ENCODE results near the gene UBL7. TPM values are rescaled to one million over a fixed set of nuclear protein-coding genes. Genes with fewer than 3 reads are reported as not detected.

The UBL7 gene
- total and polyA plus RNA-seq, 2 experiments from 2014 or later, result 39.2 to 60.2 TPM

DNA sequence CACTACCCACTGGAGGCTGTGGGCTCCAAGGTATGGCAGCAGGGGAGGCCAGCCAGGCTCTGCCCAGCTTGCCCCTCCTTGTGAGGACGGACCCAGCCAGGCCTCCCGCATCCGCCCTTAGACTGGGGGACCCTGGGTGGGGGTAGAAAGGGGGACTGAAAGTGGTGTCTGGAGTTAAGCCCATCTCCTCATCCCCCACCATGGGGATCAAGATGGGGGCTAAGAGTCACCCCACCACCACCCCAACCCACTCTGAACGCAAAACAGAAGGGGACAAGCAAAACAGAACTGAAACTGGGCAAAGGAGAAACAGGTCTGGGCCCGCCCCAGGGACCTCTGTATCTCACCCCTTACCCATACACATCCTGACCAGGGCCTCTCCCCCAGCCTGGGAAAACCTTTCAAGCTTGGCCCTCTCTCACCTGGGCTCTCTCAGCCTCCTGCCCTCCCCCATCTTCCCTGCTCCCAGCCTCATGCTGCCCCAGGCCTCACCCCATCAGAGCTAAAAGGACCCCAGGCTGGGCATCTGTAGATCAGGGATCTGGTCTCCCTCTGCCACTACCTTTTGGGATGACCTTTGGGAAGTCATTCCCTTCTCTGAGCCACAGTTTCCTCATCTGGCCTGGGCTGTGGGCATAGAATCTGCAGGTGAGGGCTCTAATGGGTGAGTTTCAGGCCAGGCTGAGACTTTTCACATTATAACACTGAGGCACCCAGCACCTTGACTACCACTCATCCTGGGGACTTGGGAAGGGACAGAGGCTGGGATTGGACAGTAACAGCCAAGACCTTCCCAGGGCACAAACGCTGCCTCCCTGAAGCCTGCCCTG, 63.5 kb downstream of the UBL7 start:
- H3K27ac ChIP-seq, result peak overlapping the region; percentile 88
- no peaks in the 10 kb centered on the region for H3K36me3 ChIP-seq (replicated peaks; ENCODE audit: insufficient read depth, low read depth)
- no peaks in the 10 kb centered on the region for H3K27me3 ChIP-seq
- H3K4me3 ChIP-seq, result no peak overlapping the region
- no peaks in the 10 kb centered on the region for H3K79me2 ChIP-seq
- no peak overlapping the region for H2AFZ ChIP-seq
- 93% methylated on average over 6 of the region's 6 CpGs for WGBS (ENCODE audit: low lambda C conversion rate, missing lambda C conversion rate)
- H3K9me3 ChIP-seq (ENCODE audit: low read depth), result no peaks in the 10 kb centered on the region
- no peaks in the 10 kb centered on the region for H3K9me2 ChIP-seq (replicated peaks; ENCODE audit: insufficient read depth)
- H3K4me1 ChIP-seq (ENCODE audit: insufficient read depth), result peaks cover 21% of the 10 kb centered on the region
- no peaks in the 10 kb centered on the region for H4K20me1 ChIP-seq (ENCODE audit: insufficient read depth, poor library complexity, severe bottlenecking)
- DNase-seq (ENCODE audit: low spot score), result no peak
- no peak overlapping the region for H3K4me2 ChIP-seq
- TF ChIP-seq EZH2 (IDR thresholded peaks at IDR 0.05; ENCODE audit: borderline replicate concordance), result no peak
- no peak for TF ChIP-seq CTCF (IDR thresholded peaks at IDR 0.05; ENCODE audit: poor library complexity)
- TF ChIP-seq EZH2phosphoT487 (IDR thresholded peaks at IDR 0.05; ENCODE audit: low read depth, severe bottlenecking, unreplicated experiment), result no peak

GRCh38 chr15:74396445-74397238, 64.3 kb downstream of the UBL7 start:
- Histone ChIP-seq H3K4me2 (no peak overlapping the region), H3K27me3 (no peaks in the 10 kb centered on the region), H3K36me3 (replicated peaks; ENCODE audit: insufficient read depth, low read depth) (no peaks in the 10 kb centered on the region), H4K20me1 (ENCODE audit: insufficient read depth, poor library complexity, severe bottlenecking) (no peaks in the 10 kb centered on the region), H3K9me3 (ENCODE audit: low read depth) (no peaks in the 10 kb centered on the region), H3K27ac (peak overlapping the region; percentile 88), H3K9me2 (replicated peaks; ENCODE audit: insufficient read depth) (no peaks in the 10 kb centered on the region), H3K79me2 (no peaks in the 10 kb centered on the region), H3K4me3 (no peak overlapping the region), H2AFZ (no peak overlapping the region), H3K4me1 (ENCODE audit: insufficient read depth) (peaks cover 28% of the 10 kb centered on the region)
- no peak for TF ChIP-seq EZH2 (IDR thresholded peaks at IDR 0.05; ENCODE audit: borderline replicate concordance)
- TF ChIP-seq CTCF (IDR thresholded peaks at IDR 0.05; ENCODE audit: poor library complexity), result no peak
- TF ChIP-seq EZH2phosphoT487 (IDR thresholded peaks at IDR 0.05; ENCODE audit: low read depth, severe bottlenecking, unreplicated experiment), result no peak
- WGBS (ENCODE audit: low lambda C conversion rate, missing lambda C conversion rate), result 43% methylated on average over 8 of the region's 9 CpGs
- DNase-seq (ENCODE audit: low spot score), result peak; percentile 70

DNA sequence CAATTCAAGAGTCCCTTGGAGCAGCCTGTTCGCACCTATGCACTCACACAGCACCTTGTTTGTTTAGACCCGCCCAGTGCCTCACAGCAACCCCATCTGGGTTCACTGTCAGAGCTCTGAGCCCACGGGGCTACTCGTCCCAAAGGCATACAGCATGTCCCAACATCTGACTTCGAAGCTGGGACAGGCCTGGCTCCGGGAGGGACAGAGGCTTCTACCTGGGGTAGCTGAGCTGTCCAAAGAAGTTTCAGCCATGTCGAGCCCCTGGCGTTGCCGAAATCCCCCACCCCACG, 64.9 kb downstream of the UBL7 start:
- Histone ChIP-seq H3K36me3 (replicated peaks; ENCODE audit: insufficient read depth, low read depth) (no peaks in the 10 kb centered on the region), H3K4me3 (no peak overlapping the region)

More for the DNA sequence above, 64.9 kb downstream of the UBL7 start:
- Histone ChIP-seq H3K9me2 (replicated peaks; ENCODE audit: insufficient read depth) (no peaks in the 10 kb centered on the region), H3K9me3 (ENCODE audit: low read depth) (no peaks in the 10 kb centered on the region), H3K27me3 (no peaks in the 10 kb centered on the region), H3K4me1 (ENCODE audit: insufficient read depth) (peaks cover 28% of the 10 kb centered on the region), H2AFZ (no peak overlapping the region), H3K79me2 (no peaks in the 10 kb centered on the region), H3K27ac (peak overlapping the region; percentile 88), H3K4me2 (no peak overlapping the region), H4K20me1 (ENCODE audit: insufficient read depth, poor library complexity, severe bottlenecking) (no peaks in the 10 kb centered on the region)
- TF ChIP-seq CTCF (IDR thresholded peaks at IDR 0.05; ENCODE audit: poor library complexity), result no peak
- no peak for TF ChIP-seq EZH2phosphoT487 (IDR thresholded peaks at IDR 0.05; ENCODE audit: low read depth, severe bottlenecking, unreplicated experiment)
- TF ChIP-seq EZH2 (IDR thresholded peaks at IDR 0.05; ENCODE audit: borderline replicate concordance), result no peak
- 72% methylated on average over 10 of the region's 10 CpGs for whole genome bisulfite sequencing (ENCODE audit: low lambda C conversion rate, missing lambda C conversion rate)
- DNase-seq (ENCODE audit: low spot score), result no peak

Small RNA genes lying within 50 kb of the gene (microRNA-seq; reads per million reads assigned to microRNA genes)
- gene MIR6881, result not detected

Small RNA genes lying within 50 kb of the gene (small RNA-seq; reads per million reads assigned to genes)
- gene MIR6881 (not detected), gene RF00591 (not detected)

Other genes starting within 250 kb of the UBL7 start
- 0.32 and 0.63 TPM in 2 replicates for gene CCDC33, start 224.8 kb downstream of the UBL7 start, total RNA-seq
- 0.86 and 1.3 TPM in 2 replicates for gene CCDC33, start 224.8 kb downstream of the UBL7 start, polyA plus RNA-seq
- gene CYP11A1, start 93.5 kb downstream of the UBL7 start, total RNA-seq, result 0.80 and 2.4 TPM in 2 replicates
- gene CYP11A1, start 93.5 kb downstream of the UBL7 start, polyA plus RNA-seq, result 1.5 and 2.6 TPM in 2 replicates
- gene SEMA7A, start 27.2 kb downstream of the UBL7 start, total RNA-seq, result 9.5 and 12.0 TPM in 2 replicates
- 2.4 and 4.6 TPM in 2 replicates for gene SEMA7A, start 27.2 kb downstream of the UBL7 start, polyA plus RNA-seq
- gene ARID3B, start 80.1 kb upstream of the UBL7 start, total RNA-seq, result 13.2 and 19.7 TPM in 2 replicates
- 15.7 and 19.8 TPM in 2 replicates for gene ARID3B, start 80.1 kb upstream of the UBL7 start, polyA plus RNA-seq
- 71.3 and 94.6 TPM in 2 replicates for gene CLK3, start 154.7 kb upstream of the UBL7 start, total RNA-seq
- gene CLK3, start 154.7 kb upstream of the UBL7 start, polyA plus RNA-seq, result 69.0 and 91.7 TPM in 2 replicates
- gene EDC3, start 234.9 kb upstream of the UBL7 start, total RNA-seq, result 11.5 and 15.0 TPM in 2 replicates
- gene EDC3, start 234.9 kb upstream of the UBL7 start, polyA plus RNA-seq, result 21.1 and 31.4 TPM in 2 replicates